Pancreas (tissue), 10 donors: ENCODE data around the gene CEP128. TPM values are rescaled to one million over a fixed set of nuclear protein-coding genes. Genes with fewer than 3 reads are reported as not detected.

Experiments used
- ATAC-seq, 4 donors: fragments of 200-7000 bp; cut with Tn5 transposase; one replicate each; pipeline versions ENCODE4 v1.8.0 to v1.9.1; 2020; ENCODE audit warnings: mild to moderate bottlenecking in 4 of 4, moderate library complexity in 4 of 4
- DNase-seq, 6 donors: peaks; one replicate each; pipeline ENCODE4 v3.0.0-alpha.2; 2020
- FAIRE-seq: peaks from 2 replicates; lab custom pipeline; 2012; peaks lifted over from hg19 to GRCh38; lab: Jason Lieb, UNC
- H3K27ac ChIP-seq, 4 donors: fragments of 200-600 bp; sonication (generic); 1 replicate in 3 of 4; 2 replicates in 1 of 4; pipeline versions ENCODE4 v1.5.0 to v1.8.0; 2020
- H3K27me3 ChIP-seq, 4 donors: fragments of 200-600 bp; one replicate each; pipeline ENCODE4 v1.8.0; 2021
- H3K36me3 ChIP-seq, 3 donors: fragments of 200-600 bp; sonication (generic) in 1 of 3; one replicate each; pipeline versions ENCODE4 v1.5.0 to v1.8.0; 2020 to 2021
- H3K4me1 ChIP-seq, 3 donors: fragments of 200-600 bp; one replicate each; pipeline ENCODE4 v1.8.0; 2021
- H3K4me3 ChIP-seq, 4 donors: fragments of 200-600 bp; sonication (generic) in 2 of 4; one replicate each; pipeline versions ENCODE4 v1.5.0 to v1.8.0; 2020 to 2021
- H3K9me3 ChIP-seq, 4 donors: fragments of 200-600 bp; one replicate each; pipeline ENCODE4 v1.8.0; 2021
- WGBS, 2 donors: extraction: QIAGEN DNeasy Blood & Tissue Kit; methylation state at CpG; one replicate each; pipeline ENCODE4 v1.1.7; 2013; 5-methylcytosine and 5-hydroxymethylcytosine counted together
- intact Hi-C, 3 donors: fragments of 100-400 bp; cut with DNase I; formaldehyde crosslinking; loops; one replicate each; pipeline versions ENCODE4 v1.11.1 to v1.14.2; 2022
- polyA plus RNA-seq, 2 donors: library from polyadenylated mRNA; stranded (reverse); fragments of 200-250 nt; gene quantifications; one replicate each; pipeline ENCODE4 v1.2.3, GENCODE V29; 2013
- total RNA-seq, 6 donors: library from RNA; stranded (reverse); fragmentation: NEBNext Ultra II Directional in 4 of 6; extraction: Animal tissue kit (Norgen Biotek cat#: 25700) in 4 of 6; gene quantifications; one replicate each; pipeline versions ENCODE4 v1.2.1 to v1.2.4, GENCODE V29; 2021 to 2023
- TF ChIP-seq, protein P1 (sequence below), 4 donors: fragments of 200-600 bp; sonication (generic) in 3 of 4; IDR thresholded peaks; one replicate each; pipeline versions ENCODE4 v1.5.0 to v1.8.0; 2021; ENCODE audit warnings: antibody characterized with exemption in 4 of 4
- donor health status: healthy with polysubstance abuse.
- donor health status: DM: no; HTN: no; CAD: no; lungs with moderate emphysema.
- donor health status: DM: no; HTN: no; CAD: no.
- donor health status: control.
- donor health status: control.
- donor health status: Bipolar disorder and iron deficiency.
- donor health status: DM: yes; HTN: yes; CAD: no.
- donor health status: DM: no; HTN: no; CAD: no.
- donor health status: DM: no; HTN: no; CAD: no.
- donor health status: DM: yes; HTN: yes; CAD: no.

The CEP128 gene
- total and polyA plus RNA-seq, 8 donors, result 0.92 to 2.8 (median 2.0) TPM

DNA sequence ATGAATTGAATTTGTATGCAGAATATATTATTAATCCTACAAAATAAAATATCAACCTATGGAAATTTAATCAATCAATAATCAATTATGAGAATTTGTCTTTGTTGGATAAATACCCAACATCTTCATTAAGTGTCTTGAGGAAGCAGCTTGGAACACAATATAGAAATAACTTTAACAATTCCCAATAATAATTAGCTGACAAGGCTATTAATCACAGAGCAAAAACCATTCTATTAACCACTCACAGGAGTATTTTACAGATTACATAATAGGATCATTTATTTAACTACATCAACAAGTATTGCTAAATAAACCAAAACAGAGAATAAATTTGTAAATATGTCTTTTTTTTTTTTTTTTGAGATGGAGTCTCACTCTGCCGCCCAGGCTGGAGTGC, 190.3 kb downstream of the CEP128 start:
- 100% methylated on average over 1 of the region's 1 CpG for WGBS, 2 donors
- intact Hi-C loops, result no loop called here
- no peaks in the 10 kb centered on the region for H3K4me1 ChIP-seq
- ATAC-seq (no peak), FAIRE-seq (no peak), DNase-seq (no peak)
- TF ChIP-seq, protein P1, sequence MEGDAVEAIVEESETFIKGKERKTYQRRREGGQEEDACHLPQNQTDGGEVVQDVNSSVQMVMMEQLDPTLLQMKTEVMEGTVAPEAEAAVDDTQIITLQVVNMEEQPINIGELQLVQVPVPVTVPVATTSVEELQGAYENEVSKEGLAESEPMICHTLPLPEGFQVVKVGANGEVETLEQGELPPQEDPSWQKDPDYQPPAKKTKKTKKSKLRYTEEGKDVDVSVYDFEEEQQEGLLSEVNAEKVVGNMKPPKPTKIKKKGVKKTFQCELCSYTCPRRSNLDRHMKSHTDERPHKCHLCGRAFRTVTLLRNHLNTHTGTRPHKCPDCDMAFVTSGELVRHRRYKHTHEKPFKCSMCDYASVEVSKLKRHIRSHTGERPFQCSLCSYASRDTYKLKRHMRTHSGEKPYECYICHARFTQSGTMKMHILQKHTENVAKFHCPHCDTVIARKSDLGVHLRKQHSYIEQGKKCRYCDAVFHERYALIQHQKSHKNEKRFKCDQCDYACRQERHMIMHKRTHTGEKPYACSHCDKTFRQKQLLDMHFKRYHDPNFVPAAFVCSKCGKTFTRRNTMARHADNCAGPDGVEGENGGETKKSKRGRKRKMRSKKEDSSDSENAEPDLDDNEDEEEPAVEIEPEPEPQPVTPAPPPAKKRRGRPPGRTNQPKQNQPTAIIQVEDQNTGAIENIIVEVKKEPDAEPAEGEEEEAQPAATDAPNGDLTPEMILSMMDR (IDR thresholded peaks at IDR 0.05), result no peak
- H3K4me3 ChIP-seq, result no peak overlapping the region
- peaks cover 0 to 3% (median 0%) of the 10 kb centered on the region in 4 donors for H3K9me3 ChIP-seq
- no peak overlapping the region for H3K27ac ChIP-seq
- no peaks in the 10 kb centered on the region for H3K36me3 ChIP-seq
- no peaks in the 10 kb centered on the region for H3K27me3 ChIP-seq

DNA sequence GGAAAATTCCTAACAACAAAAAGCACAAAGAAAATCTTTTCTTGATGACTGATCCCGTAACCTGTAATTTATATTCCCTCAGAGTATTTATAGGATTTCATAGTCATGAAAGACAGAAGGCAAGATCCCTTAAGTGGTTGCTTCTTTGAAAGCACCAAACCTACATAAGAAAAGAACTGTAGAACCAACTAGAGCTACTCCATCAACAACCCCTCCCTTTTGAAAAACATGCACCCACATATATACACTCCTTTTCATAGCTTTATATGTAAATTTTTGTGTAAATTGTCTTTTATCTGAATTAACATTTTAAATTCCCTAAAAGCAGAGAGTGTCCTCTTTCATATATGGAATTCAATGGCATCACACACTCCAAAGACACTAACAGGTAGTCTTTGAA, 215.3 kb downstream of the CEP128 start:
- no peaks in the 10 kb centered on the region for H3K4me1 ChIP-seq
- intact Hi-C loops, result no loop called here
- H3K4me3 ChIP-seq, result no peak overlapping the region
- no peak overlapping the region for H3K27ac ChIP-seq
- FAIRE-seq (no peak), ATAC-seq (no peak), DNase-seq (no peak)
- TF ChIP-seq, protein P1 (IDR thresholded peaks at IDR 0.05), result no peak
- no peaks in the 10 kb centered on the region for H3K9me3 ChIP-seq
- no peaks in the 10 kb centered on the region for H3K27me3 ChIP-seq
- WGBS, 2 donors, result 94 to 95% methylated on average over 1 of the region's 1 CpG
- no peaks in the 10 kb centered on the region for H3K36me3 ChIP-seq

DNA sequence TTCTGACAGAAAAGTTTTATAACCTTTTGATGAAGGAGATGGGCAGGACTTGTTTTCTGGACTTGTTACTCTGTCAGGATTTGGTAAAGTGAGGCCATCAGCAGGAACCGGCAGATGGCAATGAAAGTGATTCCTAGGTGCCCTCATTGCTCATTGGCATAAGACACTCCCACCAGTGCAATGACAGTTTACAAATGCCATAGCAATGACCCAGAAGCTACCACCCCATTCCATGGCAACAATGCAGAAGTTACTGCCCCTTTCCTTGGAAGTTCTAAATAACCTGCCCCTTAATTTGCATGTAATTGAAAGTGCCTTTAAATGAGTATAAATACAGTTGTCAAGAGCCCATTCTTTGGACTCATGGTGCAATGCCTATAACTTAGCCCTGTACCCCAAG, 222.6 kb downstream of the CEP128 start:
- Histone ChIP-seq H3K27me3 (no peaks in the 10 kb centered on the region), H3K27ac (no peak overlapping the region), H3K9me3 (no peaks in the 10 kb centered on the region), H3K4me1 (no peaks in the 10 kb centered on the region), H3K36me3 (no peaks in the 10 kb centered on the region), H3K4me3 (no peak overlapping the region)
- FAIRE-seq, result no peak
- no peak for ATAC-seq
- DNase-seq, result no peak
- intact Hi-C loops, result no loop called here
- TF ChIP-seq, protein P1 (IDR thresholded peaks at IDR 0.05), result no peak
- 82 to 87% methylated on average over 1 of the region's 1 CpG for WGBS, 2 donors

DNA sequence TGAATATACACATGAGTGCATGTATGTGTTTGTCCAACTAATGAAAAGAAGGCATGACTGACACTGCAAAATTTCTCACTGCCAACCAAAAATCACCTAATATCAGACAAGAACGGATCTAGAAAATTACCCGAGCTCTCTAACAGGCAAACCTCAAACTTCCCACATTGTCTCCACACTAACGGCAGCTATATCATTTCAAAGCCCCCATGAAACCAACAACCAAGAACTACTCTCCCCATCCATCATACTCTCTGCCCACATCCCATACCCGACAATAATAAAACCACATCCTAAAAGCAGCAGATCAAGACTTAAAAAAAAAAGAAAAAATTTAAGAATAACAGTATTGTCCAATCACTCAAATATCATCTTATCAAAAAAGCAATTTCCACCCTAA, 227.1 kb downstream of the CEP128 start:
- intact Hi-C loops, result no loop called here
- DNase-seq, result no peak
- WGBS, 2 donors, result 78 to 83% methylated on average over 4 of the region's 4 CpGs

More for the DNA sequence above, 227.1 kb downstream of the CEP128 start:
- H3K27ac ChIP-seq, result no peak overlapping the region
- no peaks in the 10 kb centered on the region for H3K27me3 ChIP-seq
- no peaks in the 10 kb centered on the region for H3K4me1 ChIP-seq
- ATAC-seq (no peak), FAIRE-seq (no peak)
- H3K36me3 ChIP-seq, result no peaks in the 10 kb centered on the region
- TF ChIP-seq, protein P1 (IDR thresholded peaks at IDR 0.05), result no peak
- no peak overlapping the region for H3K4me3 ChIP-seq
- H3K9me3 ChIP-seq, result no peaks in the 10 kb centered on the region
